Skeletal muscle satellite cell (primary cell): ENCODE measurements around the gene COL26A1.
"Not testable (repeated sequence)": the region's sequence is repeated elsewhere in the genome, so short reads cannot be mapped to it uniquely, and the experiment has no call there.

ENCODE experiments used
- H3K27me3 ChIP-seq: 2 replicates; pipeline ENCODE4 v1.7.0; 2013; ENCODE audit warnings: low read length; ENCODE audit not compliant: control insufficient read depth, insufficient read depth
- H3K36me3 ChIP-seq: 2 replicates; pipeline ENCODE4 v1.7.0; 2013; ENCODE audit warnings: mild to moderate bottlenecking, control low read depth, low read length; ENCODE audit not compliant: insufficient read depth
- H3K4me1 ChIP-seq: 2 replicates; pipeline ENCODE4 v1.7.0; 2013; ENCODE audit warnings: low read length; ENCODE audit not compliant: control insufficient read depth, insufficient read depth
- H3K4me2 ChIP-seq: 2 replicates; pipeline ENCODE4 v1.7.0; 2013; ENCODE audit warnings: mild to moderate bottlenecking, low read length
- H3K4me3 ChIP-seq: 2 replicates; pipeline ENCODE4 v1.7.0; 2013; ENCODE audit warnings: low read length
- H3K9ac ChIP-seq: 2 replicates; pipeline ENCODE4 v1.7.0; 2013; ENCODE audit warnings: mild to moderate bottlenecking, low read depth, low read length, moderate library complexity
- H3K9me3 ChIP-seq: replicated peaks from 2 replicates; pipeline ENCODE4 v1.7.0; 2013; ENCODE audit warnings: mild to moderate bottlenecking, control low read depth, low read length

Gene COL26A1

DNA sequence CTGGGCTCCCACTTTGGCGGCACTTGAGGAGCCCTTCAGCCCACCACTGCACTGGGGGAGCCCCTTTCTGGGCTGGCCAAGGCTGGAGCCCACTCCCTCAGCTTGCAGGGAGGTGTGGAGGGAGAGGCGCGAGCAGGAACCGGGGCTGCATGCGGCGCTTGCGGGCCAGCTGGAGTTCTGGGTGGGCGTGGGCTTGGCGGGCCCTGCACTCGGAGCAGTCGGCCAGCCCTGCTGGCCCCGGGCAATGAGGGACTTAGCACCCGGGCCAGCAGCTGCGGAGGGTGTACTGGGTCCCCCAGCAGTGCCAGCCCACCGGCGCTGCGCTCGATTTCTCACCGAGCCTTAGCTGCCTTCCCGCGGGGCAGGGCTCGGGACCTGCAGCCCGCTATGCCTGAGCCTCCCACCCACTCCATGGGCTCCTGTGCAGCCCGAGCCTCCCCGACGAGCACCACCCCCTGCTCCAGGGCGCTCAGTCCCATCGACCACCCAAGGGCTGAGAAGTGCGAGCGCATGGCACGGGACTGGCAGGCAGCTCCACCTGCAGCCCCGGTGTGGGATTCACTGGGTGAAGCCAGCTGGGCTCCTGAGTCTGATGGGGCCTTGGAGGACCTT is 14.1 kb upstream of the COL26A1 start:
- not testable (repeated sequence) for H3K4me1 ChIP-seq, H3K4me3 ChIP-seq, H3K9ac ChIP-seq, H3K36me3 ChIP-seq, H3K9me3 ChIP-seq, H3K4me2 ChIP-seq
- H3K27me3 ChIP-seq = peaks cover 14% of the 10 kb centered on the region

DNA sequence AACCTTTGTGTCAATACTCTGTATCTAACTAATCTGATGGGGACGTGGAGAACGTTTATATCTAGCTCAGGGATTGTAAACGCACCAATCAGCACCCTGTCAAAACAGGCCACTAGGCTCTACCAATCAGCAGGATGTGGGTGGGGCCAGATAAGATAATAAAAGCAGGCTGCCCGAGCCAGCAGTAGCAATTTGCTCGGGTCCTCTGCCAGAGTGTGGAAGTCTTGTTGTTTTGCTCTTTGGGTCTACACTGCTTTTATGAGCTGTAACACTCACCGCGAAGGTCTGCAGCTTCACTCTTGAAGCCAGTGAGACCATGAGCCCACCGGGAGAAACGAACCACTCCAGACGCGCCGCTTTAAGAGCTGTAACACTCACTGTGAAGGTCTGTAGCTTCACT is 13.4 kb upstream of the COL26A1 start:
- H3K9me3 ChIP-seq, H3K4me2 ChIP-seq, H3K4me1 ChIP-seq, H3K4me3 ChIP-seq, H3K36me3 ChIP-seq, H3K9ac ChIP-seq: not testable (repeated sequence)
- peaks cover 18% of the 10 kb centered on the region for H3K27me3 ChIP-seq

DNA sequence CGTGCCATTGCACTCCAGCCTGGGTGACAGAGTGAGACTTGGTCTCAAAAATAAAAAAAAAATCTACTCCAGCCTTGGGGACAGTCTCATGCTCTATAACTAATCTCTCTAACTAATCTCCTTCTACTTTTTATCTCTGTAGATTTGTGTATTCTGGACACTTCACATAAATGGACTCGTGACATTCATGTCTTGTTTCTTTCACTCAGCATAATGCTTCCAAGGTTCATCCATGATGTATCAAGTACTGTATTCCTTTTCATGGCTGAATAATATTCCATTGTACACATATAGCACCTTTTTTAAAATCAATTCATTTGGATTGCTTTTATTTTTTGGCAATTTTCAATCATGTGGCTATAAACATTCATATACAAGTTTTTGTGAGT is 9.8 kb upstream of the COL26A1 start:
- H3K9me3 ChIP-seq = no peaks in the 10 kb centered on the region
- H3K4me1 ChIP-seq = no peaks in the 10 kb centered on the region
- H3K36me3 ChIP-seq = no peaks in the 10 kb centered on the region
- H3K4me2 ChIP-seq = no peak overlapping the region
- no peak overlapping the region for H3K9ac ChIP-seq
- peaks cover 18% of the 10 kb centered on the region for H3K27me3 ChIP-seq
- H3K4me3 ChIP-seq = no peak overlapping the region

DNA sequence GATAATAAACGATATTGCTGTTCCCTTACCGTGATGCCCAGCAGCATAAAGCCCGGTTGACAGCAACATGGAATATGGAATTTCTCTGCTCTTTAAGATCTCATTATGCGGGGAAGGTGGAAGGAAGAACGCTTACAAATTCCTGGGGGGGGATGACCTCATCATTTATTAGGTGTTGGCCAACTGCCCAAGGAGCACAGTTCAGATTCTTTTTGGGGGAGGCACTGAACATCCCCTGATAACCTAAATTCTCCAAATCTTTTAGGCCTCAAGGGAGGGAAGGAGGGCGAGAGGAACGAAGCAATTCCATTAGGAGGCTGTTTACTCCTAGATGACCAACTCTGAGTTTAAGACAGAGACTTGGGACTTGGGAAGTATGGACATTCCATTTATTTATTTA is 5.2 kb upstream of the COL26A1 start:
- Histone ChIP-seq H3K4me2 (no peak overlapping the region), H3K36me3 (no peaks in the 10 kb centered on the region), H3K4me1 (no peaks in the 10 kb centered on the region), H3K9me3 (no peaks in the 10 kb centered on the region), H3K27me3 (peaks cover 14% of the 10 kb centered on the region), H3K4me3 (no peak overlapping the region), H3K9ac (no peak overlapping the region)

DNA sequence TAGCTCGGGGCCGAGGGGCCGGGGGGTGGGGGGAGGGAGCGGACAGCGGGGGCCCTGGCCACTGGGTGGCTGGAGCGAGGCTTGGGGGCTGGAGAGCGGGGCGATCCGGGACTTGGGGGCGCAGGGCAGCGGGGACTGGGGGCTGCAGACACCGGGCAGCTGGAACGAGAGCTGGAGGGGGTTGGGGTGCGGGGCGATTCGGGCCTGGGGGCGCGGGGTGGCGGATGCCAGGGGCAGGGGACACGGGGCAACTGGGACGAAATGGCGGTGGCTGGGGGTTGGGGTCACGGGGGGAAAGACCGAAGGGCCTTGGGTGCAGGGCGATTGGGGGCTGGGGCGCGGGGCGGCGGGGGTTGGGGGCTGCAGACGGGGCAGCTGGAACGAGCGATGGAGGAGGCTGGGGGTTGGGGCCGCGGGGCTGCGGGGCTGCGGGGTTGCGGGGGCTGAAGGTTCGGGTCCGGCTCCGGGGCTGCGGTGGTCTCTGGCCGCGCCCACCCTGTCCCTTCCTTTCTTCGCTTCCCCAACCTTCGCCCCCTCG is 590 bp downstream of the COL26A1 start:
- peaks cover 27% of the 10 kb centered on the region for H3K27me3 ChIP-seq
- H3K4me3 ChIP-seq = peak overlapping the region; percentile 58
- no peak overlapping the region for H3K9ac ChIP-seq
- no peaks in the 10 kb centered on the region for H3K9me3 ChIP-seq
- H3K4me2 ChIP-seq = peak overlapping the region; percentile 78
- no peaks in the 10 kb centered on the region for H3K36me3 ChIP-seq
- H3K4me1 ChIP-seq = peaks cover 4% of the 10 kb centered on the region

DNA sequence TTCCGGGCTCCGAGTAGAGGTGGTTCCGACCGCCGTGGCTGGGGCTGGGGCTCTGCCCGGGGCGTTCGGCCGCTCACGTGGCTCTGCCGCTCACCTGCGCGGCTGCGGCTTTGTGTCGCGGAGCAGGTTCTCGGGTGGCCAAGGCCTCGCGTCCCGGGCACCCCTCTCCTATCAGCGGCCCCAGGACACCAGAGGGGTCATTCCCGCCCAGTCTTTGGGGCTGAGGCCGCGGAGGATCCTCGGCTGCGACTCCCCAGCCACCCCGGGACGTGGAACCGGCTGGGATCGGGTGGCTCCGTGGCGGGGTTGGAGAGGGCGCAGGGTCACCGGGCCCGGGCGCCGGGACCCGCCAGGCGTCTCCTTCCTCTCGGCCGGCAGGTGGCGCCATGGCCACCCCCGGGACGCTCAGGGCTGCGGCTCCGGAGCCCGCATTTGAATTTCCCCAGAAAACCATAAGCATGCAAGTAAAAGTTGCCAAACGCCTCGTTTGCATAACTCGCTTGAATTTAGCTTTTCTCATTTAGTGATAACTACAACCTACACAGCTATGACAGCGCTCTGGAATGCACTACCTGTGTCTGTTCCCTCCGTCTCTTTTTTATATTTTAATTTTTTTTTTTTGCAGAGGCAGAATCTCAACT is 1.2 kb downstream of the COL26A1 start:
- Histone ChIP-seq H3K4me2 (peak overlapping the region; percentile 78), H3K27me3 (peaks cover 27% of the 10 kb centered on the region), H3K36me3 (no peaks in the 10 kb centered on the region), H3K4me3 (peak overlapping the region; percentile 58), H3K4me1 (peaks cover 4% of the 10 kb centered on the region), H3K9me3 (no peaks in the 10 kb centered on the region), H3K9ac (no peak overlapping the region)

DNA sequence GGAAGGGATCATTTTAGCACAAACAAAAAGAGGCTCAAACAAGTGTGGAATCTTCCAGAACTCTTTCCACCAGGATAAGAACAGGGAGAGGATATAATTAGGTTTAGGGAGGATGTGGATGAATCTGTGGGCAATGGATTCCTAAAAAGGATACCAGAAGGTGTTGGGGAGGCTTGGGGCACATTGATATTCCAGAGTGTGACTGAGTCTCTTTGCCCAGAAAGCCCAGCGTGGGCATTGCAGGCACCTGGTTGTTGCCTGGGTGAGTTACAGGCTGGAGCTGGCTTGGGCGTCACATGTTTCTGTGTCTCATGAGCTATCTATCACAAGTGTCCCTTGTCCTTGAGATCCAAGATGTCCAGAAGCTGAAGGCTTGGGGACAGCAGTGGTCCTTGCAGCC is 3.3 kb downstream of the COL26A1 start:
- H3K9me3 ChIP-seq = no peaks in the 10 kb centered on the region
- H3K27me3 ChIP-seq = peaks cover 32% of the 10 kb centered on the region
- H3K36me3 ChIP-seq = no peaks in the 10 kb centered on the region
- H3K4me3 ChIP-seq = no peak overlapping the region
- no peak overlapping the region for H3K4me2 ChIP-seq
- H3K4me1 ChIP-seq = peaks cover 4% of the 10 kb centered on the region
- no peak overlapping the region for H3K9ac ChIP-seq

DNA sequence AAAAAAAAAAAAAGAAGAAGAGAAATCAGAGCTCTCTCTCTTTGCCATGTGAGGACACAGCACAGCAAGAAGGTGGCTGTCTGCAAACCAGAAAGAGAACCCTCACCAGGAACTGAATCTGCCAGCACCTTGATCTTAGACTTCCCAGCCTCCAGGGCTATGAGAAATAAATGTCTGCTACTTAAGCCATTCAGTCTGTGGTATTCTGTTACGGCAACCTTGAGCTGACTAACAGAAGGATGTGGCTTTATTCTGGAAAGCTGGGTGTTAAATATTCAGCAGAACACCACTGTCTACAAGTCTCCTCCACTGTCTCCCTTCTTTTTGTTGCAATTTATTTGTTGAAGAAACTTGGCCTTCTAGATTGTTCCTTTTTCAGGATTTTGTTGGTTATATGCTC is 5.0 kb downstream of the COL26A1 start:
- no peak overlapping the region for H3K4me2 ChIP-seq
- H3K4me3 ChIP-seq = no peak overlapping the region
- H3K9me3 ChIP-seq = no peaks in the 10 kb centered on the region
- H3K36me3 ChIP-seq = no peaks in the 10 kb centered on the region
- H3K9ac ChIP-seq = no peak overlapping the region
- peaks cover 38% of the 10 kb centered on the region for H3K27me3 ChIP-seq
- peaks cover 4% of the 10 kb centered on the region for H3K4me1 ChIP-seq

DNA sequence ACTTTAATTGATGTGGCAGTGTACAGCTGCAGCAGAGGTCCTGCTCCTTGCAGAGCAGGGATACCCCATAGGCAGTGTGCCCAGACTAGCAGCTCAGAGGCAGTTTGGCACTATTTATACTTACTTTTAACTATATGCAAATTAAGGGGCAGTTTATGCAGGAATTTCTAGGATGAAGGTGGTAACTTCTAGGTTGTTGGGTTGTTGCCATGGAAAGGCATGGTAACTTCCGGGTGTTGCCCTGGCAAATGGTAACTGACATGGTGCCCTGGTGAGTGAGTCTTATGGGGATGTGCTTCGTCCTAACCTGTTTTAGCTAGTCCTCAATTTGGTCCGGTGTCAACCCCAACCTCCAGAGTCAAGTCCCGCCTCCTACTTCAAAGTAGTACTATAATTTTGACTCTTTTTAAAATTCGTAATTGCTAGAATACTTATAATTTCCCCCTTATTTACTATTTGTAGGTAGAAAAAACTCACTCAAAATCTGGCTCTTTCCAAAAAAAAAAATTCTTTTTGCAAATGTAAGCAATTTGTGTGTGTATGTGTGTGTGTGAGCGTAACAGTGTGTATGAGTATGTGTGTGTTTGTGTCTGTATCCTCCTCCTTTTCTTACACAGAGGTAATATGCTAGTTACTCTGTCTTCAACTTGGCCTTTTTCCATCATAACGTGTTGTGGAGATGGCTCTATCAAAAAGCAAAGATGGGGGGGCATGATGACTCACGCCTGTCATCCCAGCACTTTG is 5.9 kb downstream of the COL26A1 start:
- H3K36me3 ChIP-seq = no peaks in the 10 kb centered on the region
- no peak overlapping the region for H3K4me2 ChIP-seq
- no peaks in the 10 kb centered on the region for H3K9me3 ChIP-seq
- peaks cover 44% of the 10 kb centered on the region for H3K27me3 ChIP-seq
- peaks cover 3% of the 10 kb centered on the region for H3K4me1 ChIP-seq
- H3K4me3 ChIP-seq = no peak overlapping the region
- no peak overlapping the region for H3K9ac ChIP-seq

DNA sequence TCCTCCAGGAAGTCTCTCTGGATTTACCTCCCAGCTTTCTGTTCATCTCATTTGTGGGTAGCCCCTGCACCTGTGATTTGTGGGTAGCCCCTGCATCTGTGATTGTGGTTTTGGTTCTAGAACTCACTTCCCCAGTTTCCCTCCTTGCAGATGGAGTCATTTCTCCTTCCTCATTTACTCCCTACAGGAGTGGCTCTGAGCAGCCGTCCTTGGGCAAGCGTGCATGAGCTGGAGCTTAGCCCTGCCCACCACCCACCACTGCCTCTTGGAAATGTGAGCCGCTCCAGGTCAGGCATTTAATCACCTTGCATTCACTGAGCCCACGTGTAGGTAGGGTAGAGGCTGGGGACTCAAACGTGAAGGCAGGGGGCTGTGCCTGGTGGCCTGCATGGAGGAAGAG is 8.2 kb downstream of the COL26A1 start:
- Histone ChIP-seq H3K36me3 (no peaks in the 10 kb centered on the region), H3K9me3 (no peaks in the 10 kb centered on the region), H3K4me1 (no peaks in the 10 kb centered on the region), H3K4me3 (no peak overlapping the region), H3K4me2 (no peak overlapping the region), H3K9ac (no peak overlapping the region), H3K27me3 (peaks cover 46% of the 10 kb centered on the region)

DNA sequence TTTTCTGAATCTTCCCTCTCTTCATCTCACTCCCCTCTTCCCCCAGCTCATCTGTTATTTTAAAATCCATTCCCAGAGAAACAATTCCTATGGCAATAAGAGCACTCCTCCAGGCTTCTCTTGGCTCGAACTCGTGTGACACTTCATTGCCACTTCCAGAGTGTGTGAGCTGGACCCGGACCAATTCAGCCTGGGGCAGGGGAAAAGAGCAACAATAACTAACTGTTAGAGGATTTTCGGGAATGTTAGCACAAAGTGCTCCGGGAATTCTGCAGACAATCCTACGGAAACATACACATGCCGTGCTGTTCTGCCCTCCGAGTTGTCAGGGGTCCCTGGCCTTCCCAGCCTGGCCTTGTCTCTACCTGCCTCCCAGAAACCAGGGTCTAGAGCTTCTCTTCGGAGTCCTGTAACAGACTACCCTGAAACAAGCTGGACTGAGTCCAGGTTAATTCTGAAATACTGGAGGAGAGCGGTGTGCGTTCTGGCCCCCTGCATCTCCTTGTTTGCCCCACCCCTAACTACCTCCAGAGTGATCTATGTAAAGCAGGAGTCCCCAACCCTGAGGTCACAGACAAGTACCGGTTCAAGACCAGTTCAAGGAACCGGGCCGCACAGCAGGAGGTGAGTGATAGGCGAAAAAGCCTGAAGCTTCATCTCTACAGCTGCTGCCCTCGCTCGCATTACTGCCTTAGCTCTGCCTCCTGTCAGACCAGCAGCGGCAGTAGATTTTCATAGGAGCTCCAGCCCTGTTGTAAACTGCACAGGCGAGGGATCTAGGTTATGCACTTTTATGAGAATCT is 11.3 kb downstream of the COL26A1 start:
- H3K9ac ChIP-seq = no peak overlapping the region
- H3K27me3 ChIP-seq = peaks cover 50% of the 10 kb centered on the region
- no peak overlapping the region for H3K4me2 ChIP-seq
- no peak overlapping the region for H3K4me3 ChIP-seq
- H3K36me3 ChIP-seq = no peaks in the 10 kb centered on the region
- peaks cover 2% of the 10 kb centered on the region for H3K4me1 ChIP-seq
- no peaks in the 10 kb centered on the region for H3K9me3 ChIP-seq
